GM11168 (cell line): ENCODE results near the gene TLR7.

Experiments
- in situ Hi-C: fragments of 300-500 bp; cut with MboI; formaldehyde crosslinking; loops from one replicate; pipeline ENCODE4 v1.12.0; 2022; ENCODE audit warnings: low sequenced_read_pairs; ENCODE audit not compliant: unreplicated experiment

TLR7 gene

DNA sequence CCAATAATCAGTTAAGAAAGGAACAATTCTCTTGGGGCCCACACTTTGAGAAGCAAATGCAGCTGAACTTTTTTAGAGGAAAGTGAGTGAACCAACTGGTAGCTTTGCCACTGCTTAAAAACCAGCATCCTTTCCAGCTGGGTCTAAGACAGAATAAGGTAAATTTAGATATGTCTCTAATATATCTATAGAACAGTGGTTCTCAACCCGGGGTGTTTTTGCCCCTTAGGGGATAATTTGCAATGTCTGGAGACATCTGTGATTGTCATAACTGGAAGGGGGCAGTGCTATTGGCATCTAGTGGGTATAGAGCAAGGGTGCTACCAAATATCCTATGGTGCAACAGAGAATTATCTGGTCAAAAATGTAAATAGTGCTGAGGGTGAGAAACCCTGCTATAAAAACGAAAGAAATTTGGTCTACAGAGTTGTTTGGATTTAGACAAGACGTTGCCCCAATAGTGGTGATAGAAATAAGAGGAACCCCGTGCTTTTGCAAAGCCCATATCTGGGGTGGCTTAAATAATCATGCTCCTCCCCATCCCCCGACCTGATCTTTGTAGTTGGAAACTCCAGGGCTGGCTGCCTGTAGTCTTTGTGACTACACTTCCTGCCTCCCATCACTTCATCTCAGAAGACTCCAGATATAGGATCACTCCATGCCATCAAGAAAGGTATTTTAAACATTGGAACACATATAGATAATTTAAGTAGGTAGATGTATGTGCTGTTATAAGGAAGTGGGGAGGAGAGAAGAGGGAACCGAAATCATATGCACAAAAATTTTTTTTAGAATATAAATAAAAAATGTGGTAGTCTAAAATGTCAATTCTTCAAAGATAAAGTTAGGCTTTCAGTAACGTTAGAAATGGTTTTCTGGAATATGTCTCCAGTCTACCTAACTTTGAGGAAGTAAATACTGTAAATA, at the start of gene TLR7:
TSS of gene TLR7 (plus strand) at position 622 of the 927 bp plus-strand sequence. CDS start 507 bp downstream, outside the sequence.
- in situ Hi-C loops, result no loop called here

DNA sequence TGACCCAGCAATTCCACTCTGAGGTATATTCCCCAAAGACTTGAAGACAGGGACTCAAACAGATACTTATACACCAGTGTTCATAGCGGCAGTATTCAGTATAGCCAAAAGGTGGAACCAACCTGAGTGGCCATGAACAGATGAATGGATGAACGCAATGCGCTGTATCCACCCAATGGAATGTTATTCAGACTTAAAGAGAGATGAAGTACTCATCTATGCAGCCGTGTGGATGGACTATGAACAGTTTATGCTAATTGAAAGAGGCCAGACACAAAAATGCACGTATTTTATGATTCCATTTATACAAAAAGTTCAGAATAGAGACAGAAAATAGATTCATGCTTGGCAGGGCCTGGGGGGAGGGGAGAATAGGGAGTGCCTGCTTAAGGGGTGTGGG, 49.3 kb upstream of the TLR7 start:
- in situ Hi-C loops, result loop anchor here (5.0 kb wide), 1 partner anchor 85 kb away; no protein-coding TSS in a partner anchor

DNA sequence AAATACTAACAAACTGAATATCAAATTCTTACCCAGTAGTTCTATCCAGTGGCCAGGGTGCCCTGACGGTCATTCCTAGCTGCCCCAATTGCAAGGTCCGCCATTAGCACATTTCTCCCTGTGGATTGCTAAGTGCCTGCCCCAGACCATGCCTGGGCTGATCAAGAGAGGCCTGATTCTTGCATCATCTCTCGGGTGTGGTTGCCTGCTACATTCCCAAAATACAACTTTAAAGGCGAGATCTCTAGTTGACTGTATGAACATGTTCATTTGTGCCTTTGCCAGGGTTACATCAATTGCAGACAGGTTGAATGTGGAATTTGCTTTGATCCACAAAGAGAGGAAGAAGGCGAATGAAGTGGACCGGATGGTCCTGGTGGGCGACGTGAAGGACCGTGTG, 47.6 kb upstream of the TLR7 start:
- in situ Hi-C loops, result loop anchor here (5.0 kb wide), 1 partner anchor 83 kb away; no protein-coding TSS in a partner anchor

DNA sequence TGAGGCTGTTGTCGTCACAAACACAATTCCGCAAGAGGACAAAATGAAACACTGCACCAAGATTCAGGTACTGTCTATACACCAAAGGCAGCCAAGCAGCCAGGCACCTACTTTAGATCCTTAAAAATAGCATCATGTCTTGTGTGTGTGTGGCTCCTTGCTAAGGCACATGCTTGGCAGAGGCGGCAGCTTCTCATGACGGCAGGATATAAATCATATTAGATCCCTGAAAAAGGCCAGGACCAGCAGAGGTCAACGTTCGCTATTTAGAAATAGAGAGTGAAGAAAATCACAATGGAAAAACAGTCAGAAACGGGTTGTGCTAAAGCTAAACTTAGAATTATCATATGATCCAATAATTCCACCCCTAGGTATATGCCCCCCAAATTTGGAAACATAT, 46.1 kb upstream of the TLR7 start:
- in situ Hi-C loops, result no loop called here

DNA sequence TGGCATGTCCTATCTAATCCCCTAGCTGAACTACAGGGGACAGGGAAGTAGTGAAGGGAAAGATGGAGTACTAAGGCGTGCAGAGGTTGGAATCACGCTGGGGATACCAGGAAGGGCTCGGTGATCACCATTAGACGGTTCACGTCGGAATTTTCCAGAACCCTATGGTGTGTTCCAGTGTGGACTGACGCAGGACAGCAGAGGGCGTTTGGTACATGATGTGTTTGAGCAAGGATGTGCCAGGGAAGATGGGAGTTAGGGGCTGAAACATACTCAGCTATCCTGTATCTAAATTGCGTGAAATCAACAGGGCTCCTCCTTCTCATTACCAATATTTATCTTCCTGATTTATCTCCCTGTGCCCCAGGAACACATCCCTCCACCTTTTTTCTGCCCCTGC, 41.9 kb upstream of the TLR7 start:
- in situ Hi-C loops, result no loop called here

DNA sequence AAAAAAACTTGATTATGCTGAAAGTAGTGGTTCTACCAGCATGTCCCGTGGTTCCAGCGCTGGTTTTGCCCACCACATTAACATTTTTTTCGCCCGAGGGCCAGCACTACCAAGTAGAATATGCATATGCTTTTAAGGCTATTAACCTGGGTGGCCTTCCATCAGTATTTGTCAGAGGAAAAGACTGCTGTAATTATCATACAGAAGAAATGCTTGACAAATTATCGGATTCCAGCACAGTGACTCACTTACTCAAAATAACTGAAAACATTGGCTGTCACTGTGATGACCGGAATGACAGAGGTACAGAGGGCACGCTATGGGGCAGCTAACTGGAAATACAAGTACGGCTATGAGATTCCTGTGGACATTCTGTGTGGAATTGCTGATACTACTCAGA, 41.1 kb upstream of the TLR7 start:
- in situ Hi-C loops, result no loop called here

DNA sequence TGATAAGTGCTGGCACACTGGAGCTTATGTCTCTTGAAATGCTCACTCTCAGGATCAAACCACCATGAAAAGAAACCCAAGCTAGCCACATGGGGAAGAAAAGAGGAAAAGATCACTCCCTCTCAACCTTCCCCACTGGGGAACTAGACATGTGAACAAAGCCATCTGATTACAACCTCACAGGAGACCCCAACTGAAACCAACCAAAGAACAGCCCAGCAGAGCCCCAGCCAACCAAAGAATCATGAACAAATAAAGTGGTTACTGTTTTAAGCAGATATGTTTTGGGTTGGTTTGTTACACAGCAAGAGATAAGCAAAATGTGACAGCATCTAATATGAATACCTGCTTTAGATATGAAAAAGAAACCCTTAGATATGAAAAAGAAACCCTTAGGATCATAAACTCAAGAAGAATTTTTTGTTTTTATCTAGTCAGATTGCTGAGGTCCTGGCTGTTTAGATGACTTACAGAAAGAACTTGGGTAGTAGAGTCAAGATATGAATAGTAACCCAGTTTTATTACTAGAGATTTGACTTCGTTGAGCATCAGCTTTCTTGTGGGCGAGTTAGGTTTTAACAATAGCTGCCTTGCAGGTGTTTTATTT, 23.7 kb upstream of the TLR7 start:
- in situ Hi-C loops, result no loop called here

DNA sequence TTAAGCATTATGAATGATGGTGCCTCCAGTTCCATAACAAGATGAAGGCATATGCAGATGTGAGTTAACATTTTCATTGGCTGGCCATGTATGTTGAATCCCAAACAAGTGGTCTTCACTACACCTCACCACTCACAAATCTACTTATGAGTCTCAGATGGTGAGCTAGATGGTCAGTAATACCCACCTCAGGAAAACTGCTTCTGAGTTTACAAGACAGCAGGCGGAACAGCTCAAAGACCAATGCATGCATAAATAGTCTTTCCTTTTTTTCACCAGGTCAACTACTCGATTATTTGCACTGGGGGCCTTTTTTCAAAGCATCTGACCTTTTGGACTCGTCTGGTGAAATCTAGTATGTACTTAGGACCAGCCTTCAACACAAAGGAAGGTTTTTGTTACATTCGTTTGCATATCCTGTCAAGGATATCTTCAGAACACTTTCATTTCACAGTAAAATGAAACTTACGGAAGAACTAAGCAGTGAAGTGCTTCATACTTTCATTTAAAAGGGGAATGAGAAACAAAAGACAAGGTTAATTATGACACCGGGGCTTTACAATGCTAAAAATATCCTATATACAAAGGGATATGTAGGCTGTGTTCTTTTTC, 23.1 kb upstream of the TLR7 start:
- in situ Hi-C loops, result no loop called here

DNA sequence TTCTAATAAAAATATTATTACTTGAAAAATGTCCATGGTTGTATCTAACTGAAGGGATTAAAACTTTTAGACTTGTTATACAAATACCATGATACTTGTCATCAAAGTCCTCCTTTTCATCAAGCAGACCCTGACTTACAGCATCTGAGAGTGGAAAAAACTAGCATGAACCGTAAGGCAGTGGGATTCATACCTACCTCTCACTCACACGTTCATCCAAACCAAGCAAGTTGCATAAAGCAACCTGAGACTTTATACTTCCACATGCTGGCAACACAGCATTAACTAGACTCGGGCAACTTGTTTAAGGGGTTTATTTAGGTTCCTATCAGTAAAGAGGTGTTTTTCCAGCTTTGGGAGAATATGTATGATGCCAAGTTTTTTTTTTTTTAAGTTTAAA, 22.6 kb upstream of the TLR7 start:
- in situ Hi-C loops, result no loop called here

DNA sequence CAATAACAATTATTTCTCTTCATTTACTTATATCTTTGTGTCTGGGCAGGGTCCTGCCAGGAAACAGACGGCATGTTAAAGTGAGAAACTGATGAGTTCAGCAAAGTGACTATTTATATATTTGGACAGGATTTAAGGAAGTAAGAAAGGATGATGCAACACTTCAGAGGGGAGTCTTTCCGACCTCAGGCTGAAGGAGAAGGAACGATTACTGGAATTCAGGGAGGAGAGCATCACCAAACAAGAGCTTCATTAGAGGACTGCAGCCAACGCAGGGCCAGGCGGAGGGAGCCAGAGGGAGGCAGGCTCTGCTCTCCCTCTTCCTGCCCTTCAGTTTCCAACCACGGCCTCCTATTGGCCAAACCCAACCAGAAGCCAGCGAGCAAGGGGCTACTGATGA, 1.5 kb upstream of the TLR7 start:
- in situ Hi-C loops, result no loop called here

DNA sequence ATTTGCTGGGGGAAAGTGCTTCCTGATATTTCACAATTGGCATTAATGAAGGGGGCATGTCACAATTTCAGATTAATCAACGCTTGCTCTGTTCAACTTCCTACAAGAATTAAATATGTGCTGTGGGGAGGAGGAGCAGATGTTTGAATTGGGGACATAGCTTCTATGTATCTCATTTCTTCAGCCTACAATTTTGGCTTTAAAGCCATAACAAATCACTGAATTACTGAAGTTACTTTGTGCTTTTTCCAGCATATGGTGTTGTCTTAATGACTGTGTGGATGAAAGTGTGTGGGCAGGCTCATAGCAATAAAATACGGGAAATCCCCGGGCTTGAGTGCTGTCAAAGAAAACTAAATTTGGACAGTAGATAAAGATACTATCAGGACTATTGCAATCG, 813 bp downstream of the TLR7 start:
- in situ Hi-C loops, result no loop called here

DNA sequence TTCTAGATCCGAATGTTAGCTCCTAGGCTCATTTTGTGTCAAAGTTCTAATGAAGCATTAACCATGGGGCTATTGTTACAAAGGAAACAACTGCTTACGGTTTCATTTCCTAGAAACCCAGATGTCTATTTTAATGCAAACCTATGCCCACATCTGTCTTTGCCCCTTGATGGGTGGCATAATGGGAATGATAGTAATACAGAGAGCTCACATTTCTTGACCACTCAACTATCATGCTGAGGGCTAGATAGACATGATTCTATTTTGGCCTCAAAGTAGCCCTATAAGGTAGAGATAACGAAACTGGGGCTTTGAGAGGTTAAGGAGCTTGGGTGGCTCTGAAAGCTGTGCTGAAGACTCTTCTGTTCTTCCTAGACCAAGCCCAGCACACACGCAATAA, 1.9 kb downstream of the TLR7 start:
- in situ Hi-C loops, result no loop called here

DNA sequence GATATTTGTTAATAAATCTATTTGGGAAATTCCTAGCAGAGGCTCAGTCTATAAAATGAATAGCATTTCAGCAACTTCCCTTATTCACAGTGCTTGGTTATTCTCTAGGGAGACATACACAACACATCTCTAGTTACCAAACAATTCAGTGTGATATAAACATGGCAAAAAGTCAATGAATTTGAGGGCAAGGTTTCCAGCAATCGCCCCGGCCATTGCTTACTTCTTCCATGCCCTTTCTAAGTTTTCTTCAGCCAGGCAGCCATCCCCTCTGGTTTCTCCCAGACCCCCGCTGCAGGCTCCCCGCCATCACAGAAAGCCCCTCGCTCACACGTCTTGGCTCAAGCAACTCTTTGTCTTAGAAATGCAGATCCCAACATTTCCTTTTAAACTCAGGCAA, 4.4 kb downstream of the TLR7 start:
- in situ Hi-C loops, result no loop called here

DNA sequence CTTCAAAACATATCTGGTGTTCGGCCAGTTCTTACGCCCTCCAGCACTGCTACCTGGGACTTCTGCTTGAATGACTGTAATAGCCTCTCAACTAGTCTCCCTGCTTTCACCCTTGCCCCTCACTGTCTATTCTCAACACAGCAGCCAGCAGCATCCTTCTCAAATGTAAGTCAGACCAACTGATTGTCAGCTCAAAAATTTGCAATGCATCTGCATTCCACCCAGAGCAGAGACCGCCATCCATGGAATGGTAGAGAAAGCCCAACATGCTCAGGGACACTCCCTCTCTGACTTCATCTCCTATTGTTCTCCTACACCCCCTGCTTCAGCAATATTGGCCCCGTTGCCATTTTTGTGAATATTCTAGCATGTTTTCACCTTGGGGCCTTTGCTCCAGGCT, 5.9 kb downstream of the TLR7 start:
- in situ Hi-C loops, result no loop called here

DNA sequence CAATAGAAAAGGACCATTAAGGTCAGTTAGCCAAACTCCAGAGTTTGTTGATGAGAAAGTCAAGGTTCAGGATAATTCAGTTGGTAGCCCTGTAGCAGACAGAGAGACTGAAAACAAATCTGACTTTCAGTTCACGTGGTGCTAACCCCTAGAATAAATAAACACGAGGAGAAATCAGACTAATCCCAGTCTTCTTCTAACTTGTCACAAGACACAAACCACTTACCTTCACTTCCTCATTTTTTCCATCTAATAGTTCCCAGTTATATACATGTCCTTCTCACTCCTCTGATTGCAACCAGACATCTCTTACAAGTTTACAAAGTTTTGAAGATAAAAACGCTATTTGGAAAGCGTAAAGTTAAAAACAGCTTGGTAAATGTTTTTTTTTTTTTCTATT, 7.7 kb downstream of the TLR7 start:
- in situ Hi-C loops, result no loop called here

DNA sequence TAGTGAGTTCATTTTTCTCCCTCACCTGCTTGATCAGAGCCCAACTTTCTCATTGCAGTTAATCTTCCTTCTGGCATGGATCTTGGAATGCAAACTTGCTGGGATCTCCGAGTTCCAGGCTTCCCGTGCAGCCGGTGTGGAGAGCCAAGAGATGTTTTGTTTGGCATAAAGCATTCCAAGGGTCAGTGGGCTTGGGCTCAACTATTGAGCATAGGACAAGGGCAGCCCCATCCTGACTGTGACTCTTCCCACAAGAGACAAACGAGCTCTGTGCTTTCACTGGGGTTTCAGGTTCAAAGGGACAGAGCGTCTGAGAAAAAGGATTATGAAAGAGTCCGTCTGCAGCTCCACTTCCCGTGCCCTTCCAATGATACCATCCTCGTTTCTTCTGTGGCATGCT, 10.5 kb downstream of the TLR7 start:
- in situ Hi-C loops, result no loop called here

DNA sequence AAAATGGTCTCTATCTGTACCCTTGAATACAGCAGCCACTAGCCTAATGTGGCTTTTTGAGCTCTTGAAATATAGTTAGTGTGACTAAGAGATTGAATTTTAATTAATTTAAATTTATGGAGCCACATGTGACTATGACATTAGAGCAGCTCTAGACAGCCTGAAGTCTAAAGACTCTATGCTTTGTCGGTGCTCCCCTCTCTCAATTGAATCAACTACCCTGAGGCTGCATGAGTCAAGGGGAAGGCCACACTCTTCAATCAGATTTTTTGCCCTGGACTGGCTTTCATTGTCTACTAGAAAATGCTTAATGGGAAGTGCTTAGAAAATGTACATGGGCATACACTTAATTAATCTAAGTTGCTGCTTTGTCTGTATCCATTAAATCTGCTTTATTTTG, 11.7 kb downstream of the TLR7 start:
- in situ Hi-C loops, result no loop called here

DNA sequence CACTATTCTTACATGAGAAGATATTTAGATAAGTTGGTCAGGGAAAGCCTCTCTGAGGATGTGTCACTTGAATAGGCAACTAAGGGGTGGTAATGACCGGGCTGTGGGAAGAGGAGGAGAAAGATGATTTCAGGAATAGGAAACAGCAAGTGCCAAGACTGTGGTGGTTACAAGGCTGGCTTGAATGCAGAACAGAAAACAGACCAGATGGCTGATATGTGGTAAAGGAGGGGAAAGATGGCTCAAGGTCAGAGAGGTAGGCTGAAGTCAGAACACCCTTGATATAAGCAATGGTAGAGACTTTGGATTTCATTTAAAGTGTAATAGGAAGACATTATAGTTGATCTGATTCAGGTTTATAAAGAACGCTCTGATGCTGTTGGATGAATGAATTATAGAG, 15.0 kb downstream of the TLR7 start:
- in situ Hi-C loops, result no loop called here

DNA sequence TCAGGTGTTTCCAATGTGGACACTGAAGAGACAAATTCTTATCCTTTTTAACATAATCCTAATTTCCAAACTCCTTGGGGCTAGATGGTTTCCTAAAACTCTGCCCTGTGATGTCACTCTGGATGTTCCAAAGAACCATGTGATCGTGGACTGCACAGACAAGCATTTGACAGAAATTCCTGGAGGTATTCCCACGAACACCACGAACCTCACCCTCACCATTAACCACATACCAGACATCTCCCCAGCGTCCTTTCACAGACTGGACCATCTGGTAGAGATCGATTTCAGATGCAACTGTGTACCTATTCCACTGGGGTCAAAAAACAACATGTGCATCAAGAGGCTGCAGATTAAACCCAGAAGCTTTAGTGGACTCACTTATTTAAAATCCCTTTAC, 18.6 kb downstream of the TLR7 start:
- in situ Hi-C loops, result no loop called here

DNA sequence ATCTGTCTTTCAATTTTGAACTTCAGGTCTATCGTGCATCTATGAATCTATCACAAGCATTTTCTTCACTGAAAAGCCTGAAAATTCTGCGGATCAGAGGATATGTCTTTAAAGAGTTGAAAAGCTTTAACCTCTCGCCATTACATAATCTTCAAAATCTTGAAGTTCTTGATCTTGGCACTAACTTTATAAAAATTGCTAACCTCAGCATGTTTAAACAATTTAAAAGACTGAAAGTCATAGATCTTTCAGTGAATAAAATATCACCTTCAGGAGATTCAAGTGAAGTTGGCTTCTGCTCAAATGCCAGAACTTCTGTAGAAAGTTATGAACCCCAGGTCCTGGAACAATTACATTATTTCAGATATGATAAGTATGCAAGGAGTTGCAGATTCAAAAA, 19.7 kb downstream of the TLR7 start:
- in situ Hi-C loops, result no loop called here

DNA sequence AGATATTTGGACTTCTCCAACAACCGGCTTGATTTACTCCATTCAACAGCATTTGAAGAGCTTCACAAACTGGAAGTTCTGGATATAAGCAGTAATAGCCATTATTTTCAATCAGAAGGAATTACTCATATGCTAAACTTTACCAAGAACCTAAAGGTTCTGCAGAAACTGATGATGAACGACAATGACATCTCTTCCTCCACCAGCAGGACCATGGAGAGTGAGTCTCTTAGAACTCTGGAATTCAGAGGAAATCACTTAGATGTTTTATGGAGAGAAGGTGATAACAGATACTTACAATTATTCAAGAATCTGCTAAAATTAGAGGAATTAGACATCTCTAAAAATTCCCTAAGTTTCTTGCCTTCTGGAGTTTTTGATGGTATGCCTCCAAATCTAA, 20.3 kb downstream of the TLR7 start:
- in situ Hi-C loops, result no loop called here
